Gastroesophageal sphincter (tissue), 3 donors: ENCODE measurements around the gene UNC13B.

Source experiments
- POLR2A ChIP-seq, 2 donors: fragments of 450-650 bp; IDR thresholded peaks; one replicate each; pipeline ENCODE4 v1.6.1; 2017; ENCODE audit warnings: antibody characterized with exemption in 2 of 2, mild to moderate bottlenecking in 2 of 2, moderate library complexity in 1 of 2
- TF ChIP-seq, protein P1 (sequence below), 4 experiments: fragments of 200-600 bp in 2 of 4; fragments of 450-650 bp in 2 of 4; sonication (generic) in 1 of 4; IDR thresholded peaks; one replicate each; pipeline ENCODE4 v1.5.1; 2017 to 2019; ENCODE audit warnings: antibody characterized with exemption in 4 of 4, mild to moderate bottlenecking in 2 of 4, moderate library complexity in 2 of 4

DNA sequence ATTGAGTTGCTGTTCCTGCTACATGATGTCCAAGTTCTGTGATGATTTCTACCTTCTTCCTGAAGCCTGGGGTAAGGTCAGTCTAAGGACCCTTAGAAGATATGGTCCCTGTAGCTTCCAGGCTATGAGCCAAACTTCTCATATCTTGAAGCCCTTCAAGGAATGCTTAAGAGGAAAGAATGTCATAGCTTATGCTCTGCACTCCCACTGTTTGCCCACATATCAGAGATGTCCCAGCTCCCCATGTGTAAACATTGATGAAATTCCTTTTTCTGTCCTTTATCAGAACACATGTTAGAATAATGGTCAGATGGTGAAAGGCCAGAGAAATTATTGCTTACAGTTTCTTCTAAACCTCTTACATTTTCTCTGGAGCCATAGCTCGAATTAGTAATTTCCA is 286.7 kb downstream of the UNC13B start:
- no peak for TF ChIP-seq POLR2A (IDR thresholded peaks at IDR 0.05)
- TF ChIP-seq, protein P1, sequence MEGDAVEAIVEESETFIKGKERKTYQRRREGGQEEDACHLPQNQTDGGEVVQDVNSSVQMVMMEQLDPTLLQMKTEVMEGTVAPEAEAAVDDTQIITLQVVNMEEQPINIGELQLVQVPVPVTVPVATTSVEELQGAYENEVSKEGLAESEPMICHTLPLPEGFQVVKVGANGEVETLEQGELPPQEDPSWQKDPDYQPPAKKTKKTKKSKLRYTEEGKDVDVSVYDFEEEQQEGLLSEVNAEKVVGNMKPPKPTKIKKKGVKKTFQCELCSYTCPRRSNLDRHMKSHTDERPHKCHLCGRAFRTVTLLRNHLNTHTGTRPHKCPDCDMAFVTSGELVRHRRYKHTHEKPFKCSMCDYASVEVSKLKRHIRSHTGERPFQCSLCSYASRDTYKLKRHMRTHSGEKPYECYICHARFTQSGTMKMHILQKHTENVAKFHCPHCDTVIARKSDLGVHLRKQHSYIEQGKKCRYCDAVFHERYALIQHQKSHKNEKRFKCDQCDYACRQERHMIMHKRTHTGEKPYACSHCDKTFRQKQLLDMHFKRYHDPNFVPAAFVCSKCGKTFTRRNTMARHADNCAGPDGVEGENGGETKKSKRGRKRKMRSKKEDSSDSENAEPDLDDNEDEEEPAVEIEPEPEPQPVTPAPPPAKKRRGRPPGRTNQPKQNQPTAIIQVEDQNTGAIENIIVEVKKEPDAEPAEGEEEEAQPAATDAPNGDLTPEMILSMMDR (IDR thresholded peaks at IDR 0.05): no peak
